K562 (cell line): Measurements from ENCODE around the gene OCEL1. TPM values are rescaled to one million over a fixed set of nuclear protein-coding genes. Genes with fewer than 3 reads are reported as not detected.

Source experiments
- CC2D1A ChIP-seq: fragments of 450-650 bp; IDR thresholded peaks from 2 replicates; pipeline ENCODE4 v1.6.1; 2017; ENCODE audit warnings: mild to moderate bottlenecking
- L3MBTL2 ChIP-seq: fragments of 450-650 bp; IDR thresholded peaks from 2 replicates; pipeline ENCODE4 v1.6.1; 2016; ENCODE audit warnings: mild to moderate bottlenecking, moderate library complexity
- NCOA6 ChIP-seq: fragments of 450-650 bp; IDR thresholded peaks from 2 replicates; pipeline ENCODE4 v1.6.1; 2017; ENCODE audit warnings: mild to moderate bottlenecking
- RBM25 ChIP-seq: fragments of 200-400 bp; formaldehyde crosslinking; IDR thresholded peaks from 2 replicates; pipeline ENCODE4 v1.6.1; 2018; ENCODE audit warnings: low read length, low read depth, moderate library complexity; ENCODE audit not compliant: severe bottlenecking
- RUNX1 ChIP-seq: sonication (generic); IDR thresholded peaks from 2 replicates; pipeline ENCODE4 v1.6.1; 2016; ENCODE audit warnings: antibody characterized with exemption, low read depth
- STAT5B ChIP-seq: fragments of 250-450 bp; sonication (Bioruptor Pico); IDR thresholded peaks from 2 replicates; pipeline ENCODE4 v1.8.0; 2021; ENCODE audit warnings: mild to moderate bottlenecking, inconsistent platforms
- XRCC4 ChIP-seq: IDR thresholded peaks from one replicate; pipeline ENCODE4 v1.6.1; 2011; ENCODE audit not compliant: insufficient read depth, insufficient read length; ENCODE audit errors: extremely low read depth
- ZNF217 ChIP-seq: sonication (generic); formaldehyde crosslinking; IDR thresholded peaks from 2 replicates; pipeline ENCODE4 v1.8.0; 2022; ENCODE audit warnings: mild to moderate bottlenecking, missing genetic modification reagents
- polyA plus RNA-seq, 8 experiments: library from polyadenylated mRNA; depleted of rRNA in 4 of 8; stranded (reverse) in 5 of 8; unstranded in 3 of 8; fragments of >200 nt; fragmentation: Nextera tagmentation in 2 of 8; fragmentation: Illumina TruSeq in 1 of 8; extraction: Ambion mirVana in 2 of 8; extraction: Trizol in 1 of 8; gene quantifications; 2 replicates each; pipeline versions ENCODE4 v1.2.1 to v1.2.3, GENCODE V29; 2011 to 2014; ENCODE audit warnings: inconsistent platforms in 1 of 8, missing spikeins in 1 of 8
- total RNA-seq, 7 experiments: library from RNA; depleted of rRNA in 6 of 7; stranded (reverse); fragments of >200 nt in 6 of 7; fragmentation: Illumina TruSeq in 2 of 7; extraction: Trizol in 2 of 7; gene quantifications; 2 replicates each; pipeline versions ENCODE4 v1.2.1 to v1.2.3, GENCODE V29; 2011 to 2021; ENCODE audit warnings: low replicate concordance in 1 of 7
- TF ChIP-seq, protein P1 (sequence below): sonication (generic); formaldehyde crosslinking; IDR thresholded peaks from 2 replicates; pipeline ENCODE4 v1.8.0; 2022; ENCODE audit warnings: mild to moderate bottlenecking, missing genetic modification reagents
- TF ChIP-seq, protein P2 (sequence below), 2 experiments: IDR thresholded peaks; 2 replicates each; pipeline ENCODE4 v1.6.1; 2011; ENCODE audit warnings: borderline replicate concordance in 1 of 2, control low read depth in 1 of 2, low read depth in 1 of 2, low read length in 1 of 2, mild to moderate bottlenecking in 1 of 2, mixed read lengths in 1 of 2, moderate library complexity in 1 of 2; ENCODE audit not compliant: insufficient read depth in 1 of 2, insufficient read length in 1 of 2, poor library complexity in 1 of 2, severe bottlenecking in 1 of 2; ENCODE audit errors: extremely low read depth in 1 of 2
- TF ChIP-seq, protein P3 (sequence below): fragments of 250-450 bp; sonication (Bioruptor Pico); IDR thresholded peaks from 2 replicates; pipeline ENCODE4 v1.4.0; 2020; ENCODE audit warnings: mild to moderate bottlenecking, moderate library complexity, borderline replicate concordance
- TF ChIP-seq, protein P4 (sequence below): fragments of 450-650 bp; formaldehyde crosslinking; IDR thresholded peaks from 2 replicates; pipeline ENCODE4 v1.4.0; 2022; ENCODE audit warnings: missing genetic modification characterization
- TF ChIP-seq, protein P5 (sequence below): fragments of 250-450 bp; sonication (Bioruptor Pico); IDR thresholded peaks from 2 replicates; pipeline ENCODE4 v1.4.0; 2020

OCEL1 gene
- total and polyA plus RNA-seq, 9 of the 15 experiments (the other 6 are each of a cell fraction or from before 2014, with no cell fraction given) = 8.0 to 38.0 (median 12.4) TPM

DNA sequence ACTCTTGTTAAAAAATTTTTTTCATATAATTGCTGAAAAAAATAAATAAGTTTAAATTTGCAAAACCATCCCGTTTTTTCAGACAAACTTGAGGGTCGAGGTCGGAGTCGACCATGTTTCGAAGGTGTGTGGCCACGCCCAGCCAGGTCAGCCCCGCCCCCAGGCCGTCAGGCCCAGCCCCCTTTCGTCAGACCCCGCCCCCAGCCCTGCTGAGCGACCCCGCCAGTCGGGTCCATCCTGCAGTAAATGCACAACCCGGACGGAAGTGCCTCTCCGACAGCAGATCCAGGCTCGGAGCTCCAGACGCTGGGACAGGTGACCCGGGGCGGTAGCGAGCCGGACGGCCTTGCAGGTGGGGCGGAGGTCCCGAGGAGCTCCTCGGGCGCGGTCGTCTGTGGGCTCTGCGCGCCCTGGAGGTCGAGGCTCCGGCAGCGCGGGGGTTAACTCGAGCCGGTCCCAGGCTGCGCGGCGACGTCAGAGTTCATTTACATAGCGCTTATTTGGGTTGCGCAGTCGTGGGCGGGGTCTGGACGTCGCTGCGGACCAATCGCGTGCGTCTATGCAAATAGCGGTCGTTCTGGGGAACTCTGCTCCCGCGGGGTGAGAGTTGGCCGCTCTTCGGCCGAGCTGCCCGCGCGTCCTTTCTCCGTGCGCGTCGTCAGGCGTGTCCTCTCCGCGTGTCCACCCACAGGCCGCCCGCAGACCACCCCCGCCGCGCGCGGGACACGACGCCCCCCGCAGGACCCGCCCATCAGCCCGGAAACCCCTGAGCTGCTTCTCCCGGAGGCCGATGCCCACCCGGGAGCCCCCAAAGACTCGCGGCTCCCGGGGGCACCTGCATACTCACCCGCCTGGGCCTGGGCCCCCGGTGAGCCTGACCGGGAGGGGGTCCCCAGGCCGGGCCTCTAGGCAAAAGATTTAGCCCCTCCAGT lies at the start of gene OCEL1 (continued):
- no peak for TF ChIP-seq ZNF217
- no peak for TF ChIP-seq CC2D1A
- TF ChIP-seq NCOA6 = no peak
- no peak for TF ChIP-seq STAT5B
- TF ChIP-seq, protein P1, sequence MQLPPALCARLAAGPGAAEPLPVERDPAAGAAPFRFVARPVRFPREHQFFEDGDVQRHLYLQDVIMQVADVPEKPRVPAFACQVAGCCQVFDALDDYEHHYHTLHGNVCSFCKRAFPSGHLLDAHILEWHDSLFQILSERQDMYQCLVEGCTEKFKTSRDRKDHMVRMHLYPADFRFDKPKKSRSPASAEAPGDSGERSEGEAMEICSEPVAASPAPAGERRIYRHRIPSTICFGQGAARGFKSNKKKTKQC (CRISPR knock-in tag) = no peak
- TF ChIP-seq, protein P2, sequence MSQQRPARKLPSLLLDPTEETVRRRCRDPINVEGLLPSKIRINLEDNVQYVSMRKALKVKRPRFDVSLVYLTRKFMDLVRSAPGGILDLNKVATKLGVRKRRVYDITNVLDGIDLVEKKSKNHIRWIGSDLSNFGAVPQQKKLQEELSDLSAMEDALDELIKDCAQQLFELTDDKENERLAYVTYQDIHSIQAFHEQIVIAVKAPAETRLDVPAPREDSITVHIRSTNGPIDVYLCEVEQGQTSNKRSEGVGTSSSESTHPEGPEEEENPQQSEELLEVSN (IDR thresholded peaks at IDR 0.05; ENCODE audit: borderline replicate concordance in 1 of 2, extremely low read depth in 1 of 2, insufficient read depth in 1 of 2, insufficient read length in 1 of 2, low read depth in 1 of 2, low read length in 1 of 2, poor library complexity in 1 of 2, severe bottlenecking in 1 of 2) = peak; percentile 87 to 92
- TF ChIP-seq, protein P3, sequence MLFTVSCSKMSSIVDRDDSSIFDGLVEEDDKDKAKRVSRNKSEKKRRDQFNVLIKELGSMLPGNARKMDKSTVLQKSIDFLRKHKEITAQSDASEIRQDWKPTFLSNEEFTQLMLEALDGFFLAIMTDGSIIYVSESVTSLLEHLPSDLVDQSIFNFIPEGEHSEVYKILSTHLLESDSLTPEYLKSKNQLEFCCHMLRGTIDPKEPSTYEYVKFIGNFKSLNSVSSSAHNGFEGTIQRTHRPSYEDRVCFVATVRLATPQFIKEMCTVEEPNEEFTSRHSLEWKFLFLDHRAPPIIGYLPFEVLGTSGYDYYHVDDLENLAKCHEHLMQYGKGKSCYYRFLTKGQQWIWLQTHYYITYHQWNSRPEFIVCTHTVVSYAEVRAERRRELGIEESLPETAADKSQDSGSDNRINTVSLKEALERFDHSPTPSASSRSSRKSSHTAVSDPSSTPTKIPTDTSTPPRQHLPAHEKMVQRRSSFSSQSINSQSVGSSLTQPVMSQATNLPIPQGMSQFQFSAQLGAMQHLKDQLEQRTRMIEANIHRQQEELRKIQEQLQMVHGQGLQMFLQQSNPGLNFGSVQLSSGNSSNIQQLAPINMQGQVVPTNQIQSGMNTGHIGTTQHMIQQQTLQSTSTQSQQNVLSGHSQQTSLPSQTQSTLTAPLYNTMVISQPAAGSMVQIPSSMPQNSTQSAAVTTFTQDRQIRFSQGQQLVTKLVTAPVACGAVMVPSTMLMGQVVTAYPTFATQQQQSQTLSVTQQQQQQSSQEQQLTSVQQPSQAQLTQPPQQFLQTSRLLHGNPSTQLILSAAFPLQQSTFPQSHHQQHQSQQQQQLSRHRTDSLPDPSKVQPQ (CRISPR knock-in tag) = no peak
- TF ChIP-seq RUNX1 = 0 out of 2 replicates have a peak, but pooled peaks have one; percentile 61
- TF ChIP-seq XRCC4 = no peak
- TF ChIP-seq L3MBTL2 = peak; percentile 92
- peak; percentile 41 for TF ChIP-seq RBM25
- TF ChIP-seq, protein P4, sequence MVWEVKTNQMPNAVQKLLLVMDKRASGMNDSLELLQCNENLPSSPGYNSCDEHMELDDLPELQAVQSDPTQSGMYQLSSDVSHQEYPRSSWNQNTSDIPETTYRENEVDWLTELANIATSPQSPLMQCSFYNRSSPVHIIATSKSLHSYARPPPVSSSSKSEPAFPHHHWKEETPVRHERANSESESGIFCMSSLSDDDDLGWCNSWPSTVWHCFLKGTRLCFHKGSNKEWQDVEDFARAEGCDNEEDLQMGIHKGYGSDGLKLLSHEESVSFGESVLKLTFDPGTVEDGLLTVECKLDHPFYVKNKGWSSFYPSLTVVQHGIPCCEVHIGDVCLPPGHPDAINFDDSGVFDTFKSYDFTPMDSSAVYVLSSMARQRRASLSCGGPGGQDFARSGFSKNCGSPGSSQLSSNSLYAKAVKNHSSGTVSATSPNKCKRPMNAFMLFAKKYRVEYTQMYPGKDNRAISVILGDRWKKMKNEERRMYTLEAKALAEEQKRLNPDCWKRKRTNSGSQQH (CRISPR knock-in tag) = no peak
- TF ChIP-seq, protein P5, sequence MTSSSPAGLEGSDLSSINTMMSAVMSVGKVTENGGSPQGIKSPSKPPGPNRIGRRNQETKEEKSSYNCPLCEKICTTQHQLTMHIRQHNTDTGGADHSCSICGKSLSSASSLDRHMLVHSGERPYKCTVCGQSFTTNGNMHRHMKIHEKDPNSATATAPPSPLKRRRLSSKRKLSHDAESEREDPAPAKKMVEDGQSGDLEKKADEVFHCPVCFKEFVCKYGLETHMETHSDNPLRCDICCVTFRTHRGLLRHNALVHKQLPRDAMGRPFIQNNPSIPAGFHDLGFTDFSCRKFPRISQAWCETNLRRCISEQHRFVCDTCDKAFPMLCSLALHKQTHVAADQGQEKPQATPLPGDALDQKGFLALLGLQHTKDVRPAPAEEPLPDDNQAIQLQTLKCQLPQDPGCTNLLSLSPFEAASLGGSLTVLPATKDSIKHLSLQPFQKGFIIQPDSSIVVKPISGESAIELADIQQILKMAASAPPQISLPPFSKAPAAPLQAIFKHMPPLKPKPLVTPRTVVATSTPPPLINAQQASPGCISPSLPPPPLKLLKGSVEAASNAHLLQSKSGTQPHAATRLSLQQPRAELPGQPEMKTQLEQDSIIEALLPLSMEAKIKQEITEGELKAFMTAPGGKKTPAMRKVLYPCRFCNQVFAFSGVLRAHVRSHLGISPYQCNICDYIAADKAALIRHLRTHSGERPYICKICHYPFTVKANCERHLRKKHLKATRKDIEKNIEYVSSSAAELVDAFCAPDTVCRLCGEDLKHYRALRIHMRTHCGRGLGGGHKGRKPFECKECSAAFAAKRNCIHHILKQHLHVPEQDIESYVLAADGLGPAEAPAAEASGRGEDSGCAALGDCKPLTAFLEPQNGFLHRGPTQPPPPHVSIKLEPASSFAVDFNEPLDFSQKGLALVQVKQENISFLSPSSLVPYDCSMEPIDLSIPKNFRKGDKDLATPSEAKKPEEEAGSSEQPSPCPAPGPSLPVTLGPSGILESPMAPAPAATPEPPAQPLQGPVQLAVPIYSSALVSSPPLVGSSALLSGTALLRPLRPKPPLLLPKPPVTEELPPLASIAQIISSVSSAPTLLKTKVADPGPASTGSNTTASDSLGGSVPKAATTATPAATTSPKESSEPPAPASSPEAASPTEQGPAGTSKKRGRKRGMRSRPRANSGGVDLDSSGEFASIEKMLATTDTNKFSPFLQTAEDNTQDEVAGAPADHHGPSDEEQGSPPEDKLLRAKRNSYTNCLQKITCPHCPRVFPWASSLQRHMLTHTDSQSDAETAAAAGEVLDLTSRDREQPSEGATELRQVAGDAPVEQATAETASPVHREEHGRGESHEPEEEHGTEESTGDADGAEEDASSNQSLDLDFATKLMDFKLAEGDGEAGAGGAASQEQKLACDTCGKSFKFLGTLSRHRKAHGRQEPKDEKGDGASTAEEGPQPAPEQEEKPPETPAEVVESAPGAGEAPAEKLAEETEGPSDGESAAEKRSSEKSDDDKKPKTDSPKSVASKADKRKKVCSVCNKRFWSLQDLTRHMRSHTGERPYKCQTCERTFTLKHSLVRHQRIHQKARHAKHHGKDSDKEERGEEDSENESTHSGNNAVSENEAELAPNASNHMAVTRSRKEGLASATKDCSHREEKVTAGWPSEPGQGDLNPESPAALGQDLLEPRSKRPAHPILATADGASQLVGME (CRISPR knock-in tag) = no peak
